ENCODE measurements around the gene PPP4R3A.

GRCh38 chr14:91419451-91419850 is 90.7 kb downstream of the PPP4R3A start:
- TF ChIP-seq, protein P1, sequence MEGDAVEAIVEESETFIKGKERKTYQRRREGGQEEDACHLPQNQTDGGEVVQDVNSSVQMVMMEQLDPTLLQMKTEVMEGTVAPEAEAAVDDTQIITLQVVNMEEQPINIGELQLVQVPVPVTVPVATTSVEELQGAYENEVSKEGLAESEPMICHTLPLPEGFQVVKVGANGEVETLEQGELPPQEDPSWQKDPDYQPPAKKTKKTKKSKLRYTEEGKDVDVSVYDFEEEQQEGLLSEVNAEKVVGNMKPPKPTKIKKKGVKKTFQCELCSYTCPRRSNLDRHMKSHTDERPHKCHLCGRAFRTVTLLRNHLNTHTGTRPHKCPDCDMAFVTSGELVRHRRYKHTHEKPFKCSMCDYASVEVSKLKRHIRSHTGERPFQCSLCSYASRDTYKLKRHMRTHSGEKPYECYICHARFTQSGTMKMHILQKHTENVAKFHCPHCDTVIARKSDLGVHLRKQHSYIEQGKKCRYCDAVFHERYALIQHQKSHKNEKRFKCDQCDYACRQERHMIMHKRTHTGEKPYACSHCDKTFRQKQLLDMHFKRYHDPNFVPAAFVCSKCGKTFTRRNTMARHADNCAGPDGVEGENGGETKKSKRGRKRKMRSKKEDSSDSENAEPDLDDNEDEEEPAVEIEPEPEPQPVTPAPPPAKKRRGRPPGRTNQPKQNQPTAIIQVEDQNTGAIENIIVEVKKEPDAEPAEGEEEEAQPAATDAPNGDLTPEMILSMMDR (tag by site-specific recombination; IDR thresholded peaks at IDR 0.05), result no peak
- no peak for TF ChIP-seq ZNF223 (tag by site-specific recombination; IDR thresholded peaks at IDR 0.05)
- no peak for TF ChIP-seq ZNF335 (tag by site-specific recombination; conservative IDR thresholded peaks at IDR 0.05)
- no peak for TF ChIP-seq ZBTB10 (tag by site-specific recombination; IDR thresholded peaks at IDR 0.05)
- no peak for TF ChIP-seq KLF16 (tag by site-specific recombination; IDR thresholded peaks at IDR 0.05)
